HEK293 (cell line): ENCODE results near the gene TRIP11.

Experiments used
- CTCF ChIA-PET: fragments of 350-600 bp; formaldehyde crosslinking; extraction: SDS; loops from one replicate; lab custom pipeline; 2021; ENCODE audit warnings: antibody characterized with exemption; lab: Yijun Ruan, JAX
- POLR2A ChIA-PET: fragments of 300-600 bp; formaldehyde crosslinking; extraction: SDS; loops from one replicate; lab custom pipeline; 2020; ENCODE audit warnings: antibody characterized with exemption, inconsistent platforms; lab: Yijun Ruan, JAX
- H3K27ac ChIP-seq: fragments of 200-500 bp; sonication (Bioruptor generic); 2 replicates; pipeline ENCODE4 v1.5.1; 2014; ENCODE audit warnings: low read depth, low read length, control low read depth, inconsistent platforms; ENCODE audit errors: extremely low read depth
- H3K36me3 ChIP-seq, 2 experiments: fragments of 200-500 bp in 1 of 2; sonication (Bioruptor generic) in 1 of 2; 1 replicate in 1 of 2; 2 replicates in 1 of 2; pipeline ENCODE4 v1.5.1; 2014 to 2017; ENCODE audit warnings: inconsistent platforms in 2 of 2, low read length in 2 of 2; ENCODE audit not compliant: control insufficient read depth in 2 of 2, insufficient read depth in 1 of 2
- H3K4me1 ChIP-seq: fragments of 200-500 bp; sonication (Bioruptor generic); 2 replicates; pipeline ENCODE4 v1.5.1; 2014; ENCODE audit warnings: mild to moderate bottlenecking, low read length, inconsistent platforms; ENCODE audit not compliant: control insufficient read depth, insufficient read depth
- H3K4me3 ChIP-seq: 2 replicates; pipeline ENCODE4 v1.5.1; 2011; ENCODE audit warnings: low read depth, mild to moderate bottlenecking, control low read depth, low read length, moderate library complexity
- H3K9me3 ChIP-seq: fragments of 200-500 bp; sonication (Bioruptor generic); 2 replicates; pipeline ENCODE4 v1.5.1; 2014; ENCODE audit warnings: low read depth, low read length, inconsistent platforms; ENCODE audit not compliant: control insufficient read depth, insufficient read depth
- AEBP2 ChIP-seq: fragments of 450-650 bp; formaldehyde crosslinking; IDR thresholded peaks from 2 replicates; pipeline ENCODE4 v1.5.1; 2016; ENCODE audit warnings: missing biosample characterization, missing genetic modification characterization, borderline replicate concordance
- BCL11B ChIP-seq: fragments of 450-650 bp; formaldehyde crosslinking; IDR thresholded peaks from 2 replicates; pipeline ENCODE4 v1.5.1; 2016; ENCODE audit warnings: low read depth, missing biosample characterization, missing genetic modification characterization
- BCL6B ChIP-seq: fragments of 450-650 bp; formaldehyde crosslinking; IDR thresholded peaks from 2 replicates; pipeline ENCODE4 v1.5.1; 2017; ENCODE audit warnings: missing biosample characterization, missing genetic modification characterization
- ELK4 ChIP-seq: IDR thresholded peaks from 2 replicates; pipeline ENCODE4 v1.6.1; 2011; ENCODE audit warnings: mild to moderate bottlenecking, low read depth, low read length, borderline replicate concordance
- GLI2 ChIP-seq: fragments of 450-650 bp; formaldehyde crosslinking; IDR thresholded peaks from 2 replicates; pipeline ENCODE4; 2017; ENCODE audit warnings: missing biosample characterization, missing genetic modification characterization, low read depth, borderline replicate concordance
- PRDM1 ChIP-seq: fragments of 450-650 bp; formaldehyde crosslinking; IDR thresholded peaks from 2 replicates; pipeline ENCODE4; 2016; ENCODE audit warnings: missing biosample characterization, missing genetic modification characterization
- PRDM6 ChIP-seq: fragments of 450-650 bp; formaldehyde crosslinking; IDR thresholded peaks from 2 replicates; pipeline ENCODE4 v1.5.1; 2017; ENCODE audit warnings: missing biosample characterization, missing genetic modification characterization
- SALL2 ChIP-seq: fragments of 450-650 bp; formaldehyde crosslinking; IDR thresholded peaks from 2 replicates; pipeline ENCODE4 v1.5.0; 2017; ENCODE audit warnings: missing biosample characterization, mild to moderate bottlenecking, missing genetic modification characterization, borderline replicate concordance
- ZNF112 ChIP-seq: fragments of 450-650 bp; formaldehyde crosslinking; IDR thresholded peaks from 2 replicates; pipeline ENCODE4 v1.5.0; 2017; ENCODE audit warnings: missing biosample characterization, missing genetic modification characterization
- ZNF148 ChIP-seq: fragments of 450-650 bp; formaldehyde crosslinking; IDR thresholded peaks from 2 replicates; pipeline ENCODE4 v1.5.0; 2017; ENCODE audit warnings: missing biosample characterization, missing genetic modification characterization, borderline replicate concordance
- ZNF513 ChIP-seq: fragments of 450-650 bp; IDR thresholded peaks from 2 replicates; pipeline ENCODE4 v1.5.1; 2018; ENCODE audit warnings: missing biosample characterization, missing genetic modification characterization
- ZNF530 ChIP-seq: fragments of 450-650 bp; formaldehyde crosslinking; IDR thresholded peaks from 2 replicates; pipeline ENCODE4 v1.5.1; 2016; ENCODE audit warnings: low read depth, missing biosample characterization, missing genetic modification characterization
- ZNF549 ChIP-seq: fragments of 450-650 bp; IDR thresholded peaks from 2 replicates; pipeline ENCODE4 v1.5.1; 2018; ENCODE audit warnings: missing biosample characterization, missing genetic modification characterization, mild to moderate bottlenecking, inconsistent platforms, moderate library complexity
- ZNF623 ChIP-seq: fragments of 450-650 bp; formaldehyde crosslinking; IDR thresholded peaks from 2 replicates; pipeline ENCODE4 v1.5.1; 2016; ENCODE audit warnings: missing biosample characterization, missing genetic modification characterization
- ZNF76 ChIP-seq: fragments of 450-650 bp; formaldehyde crosslinking; IDR thresholded peaks from 2 replicates; pipeline ENCODE4; 2016; ENCODE audit warnings: low read depth, missing biosample characterization, missing genetic modification characterization, borderline replicate concordance
- ZNF768 ChIP-seq: fragments of 450-650 bp; formaldehyde crosslinking; IDR thresholded peaks from 2 replicates; pipeline ENCODE4 v1.5.1; 2018; ENCODE audit warnings: missing biosample characterization, mild to moderate bottlenecking, missing genetic modification characterization
- ZNF777 ChIP-seq: fragments of 450-650 bp; formaldehyde crosslinking; IDR thresholded peaks from 2 replicates; pipeline ENCODE4 v1.5.1; 2017; ENCODE audit warnings: missing biosample characterization, missing genetic modification characterization, borderline replicate concordance
- ZNF843 ChIP-seq: fragments of 450-650 bp; formaldehyde crosslinking; IDR thresholded peaks from 2 replicates; pipeline ENCODE4 v1.5.1; 2016; ENCODE audit warnings: missing biosample characterization, missing genetic modification characterization

The TRIP11 gene

GRCh38 chr14:92033433-92033832 lies 6.4 kb downstream of the TRIP11 start (continued):
- no peak for TF ChIP-seq ZNF530 (tag by site-specific recombination)
- peak; percentile 36; the same call in 1 of the 2 replicates for TF ChIP-seq ZNF549 (tag by site-specific recombination)
- no peak for TF ChIP-seq ZNF843
- TF ChIP-seq BCL6B (tag by site-specific recombination), result no peak
- TF ChIP-seq PRDM1 (tag by site-specific recombination), result no peak

GRCh38 chr14:92026548-92027190 lies 13.2 kb downstream of the TRIP11 start:
- POLR2A ChIA-PET, result no interaction called here
- Histone ChIP-seq H3K27ac (no peak overlapping the region), H3K4me3 (no peak overlapping the region), H3K4me1 (no peaks in the 10 kb centered on the region), H3K9me3 (no peaks in the 10 kb centered on the region), H3K36me3 (peaks cover 9 to 34% of the 10 kb centered on the region in 2 experiments)
- CTCF ChIA-PET, result interaction anchor here (0.6 kb wide), 1 partner anchor 8 kb away, joined by 3 read pairs; no protein-coding TSS in a partner anchor
- TF ChIP-seq ZNF513 (tag by site-specific recombination) (peak; percentile 91), ZNF148 (tag by site-specific recombination) (no peak)
- TF ChIP-seq, all 188 proteins: peak for 1

GRCh38 chr14:92022036-92022435 lies 17.8 kb downstream of the TRIP11 start:
- no peak overlapping the region for H3K4me3 ChIP-seq
- ChIA-PET CTCF (no interaction called here), POLR2A (interaction anchor here (1.0 kb wide), 1 partner anchor 13 kb away, joined by 4 read pairs; no protein-coding TSS in a partner anchor)
- no peak overlapping the region for H3K27ac ChIP-seq
- H3K4me1 ChIP-seq, result no peaks in the 10 kb centered on the region
- peaks cover 10 to 30% of the 10 kb centered on the region in 2 experiments for H3K36me3 ChIP-seq
- H3K9me3 ChIP-seq, result no peaks in the 10 kb centered on the region
- TF ChIP-seq ZNF112 (tag by site-specific recombination) (no peak), ELK4 (no peak), PRDM6 (tag by site-specific recombination) (no peak), ZNF623 (tag by site-specific recombination) (no peak), ZNF76 (tag by site-specific recombination) (no peak), ZNF768 (tag by site-specific recombination) (no peak), BCL6B (tag by site-specific recombination) (no peak), GLI2 (tag by site-specific recombination) (no peak), BCL11B (tag by site-specific recombination) (no peak), ZNF777 (tag by site-specific recombination) (no peak), SALL2 (tag by site-specific recombination) (no peak), AEBP2 (tag by site-specific recombination) (no peak)
